Measurements from ENCODE around the gene APP.

The APP gene

GRCh38 chr21:25836396-25836795, 334.2 kb downstream of the APP start:
- Histone ChIP-seq H2AFZ (ENCODE audit: low read length) (no peak overlapping the region), H3K9me2 (ENCODE audit: low read depth, low read length) (no peaks in the 10 kb centered on the region), H3K4me3 (ENCODE audit: low read depth, low read length, poor library complexity, severe bottlenecking) (no peak overlapping the region), H3F3A (ENCODE audit: insufficient read depth, low read length) (no peaks in the 10 kb centered on the region), H3K36me3 (ENCODE audit: insufficient read depth, low read length) (no peaks in the 10 kb centered on the region), H4K20me1 (ENCODE audit: insufficient read depth, low read length) (no peaks in the 10 kb centered on the region), H3K9me3 (ENCODE audit: low read length) (no peaks in the 10 kb centered on the region), H3K4me2 (ENCODE audit: low read length) (no peak overlapping the region), H3K79me2 (ENCODE audit: insufficient read depth, low read length) (no peaks in the 10 kb centered on the region), H3K9ac (ENCODE audit: low read length) (no peak overlapping the region), H3K27ac (ENCODE audit: low read depth, low read length, poor library complexity, severe bottlenecking) (no peak overlapping the region), H3K27me3 (ENCODE audit: insufficient read depth, low read length) (no peaks in the 10 kb centered on the region), H3K4me1 (ENCODE audit: insufficient read depth, low read length, severe bottlenecking) (no peaks in the 10 kb centered on the region)
- TF ChIP-seq EZH2 (IDR thresholded peaks at IDR 0.05; ENCODE audit: borderline replicate concordance, low read length) (no peak), CTCF (IDR thresholded peaks at IDR 0.05; ENCODE audit: low read length) (no peak)

- Histone ChIP-seq H3K9ac (ENCODE audit: low read length) (no peak overlapping the region), H3K4me3 (ENCODE audit: low read depth, low read length, poor library complexity, severe bottlenecking) (no peak overlapping the region), H3K4me1 (ENCODE audit: insufficient read depth, low read length, severe bottlenecking) (no peaks in the 10 kb centered on the region), H2AFZ (ENCODE audit: low read length) (no peak overlapping the region), H3K9me3 (ENCODE audit: low read length) (no peaks in the 10 kb centered on the region), H3K27me3 (ENCODE audit: insufficient read depth, low read length) (no peaks in the 10 kb centered on the region), H3K27ac (ENCODE audit: low read depth, low read length, poor library complexity, severe bottlenecking) (no peak overlapping the region), H3K36me3 (ENCODE audit: insufficient read depth, low read length) (no peaks in the 10 kb centered on the region), H3K9me2 (ENCODE audit: low read depth, low read length) (no peaks in the 10 kb centered on the region), H3F3A (ENCODE audit: insufficient read depth, low read length) (no peaks in the 10 kb centered on the region), H3K4me2 (ENCODE audit: low read length) (no peak overlapping the region), H4K20me1 (ENCODE audit: insufficient read depth, low read length) (no peaks in the 10 kb centered on the region), H3K79me2 (ENCODE audit: insufficient read depth, low read length) (no peaks in the 10 kb centered on the region)
- TF ChIP-seq CTCF (IDR thresholded peaks at IDR 0.05; ENCODE audit: low read length), result no peak
- no peak for TF ChIP-seq EZH2 (IDR thresholded peaks at IDR 0.05; ENCODE audit: borderline replicate concordance, low read length)
These were observed 336.2 kb downstream of the APP start for GRCh38 chr21:25834381-25834780.

- H3K79me2 ChIP-seq (ENCODE audit: insufficient read depth, low read length), result no peaks in the 10 kb centered on the region
- H3F3A ChIP-seq (ENCODE audit: insufficient read depth, low read length), result no peaks in the 10 kb centered on the region
- H2AFZ ChIP-seq (ENCODE audit: low read length), result no peak overlapping the region
These were observed 339.1 kb downstream of the APP start for GRCh38 chr21:25831300-25831960.

More at GRCh38 chr21:25831300-25831960, 339.1 kb downstream of the APP start:
- Histone ChIP-seq H3K9ac (ENCODE audit: low read length) (no peak overlapping the region), H3K4me1 (ENCODE audit: insufficient read depth, low read length, severe bottlenecking) (no peaks in the 10 kb centered on the region), H3K9me2 (ENCODE audit: low read depth, low read length) (no peaks in the 10 kb centered on the region), H3K27ac (ENCODE audit: low read depth, low read length, poor library complexity, severe bottlenecking) (no peak overlapping the region), H3K36me3 (ENCODE audit: insufficient read depth, low read length) (no peaks in the 10 kb centered on the region), H3K9me3 (ENCODE audit: low read length) (no peaks in the 10 kb centered on the region), H3K4me2 (ENCODE audit: low read length) (no peak overlapping the region), H3K27me3 (ENCODE audit: insufficient read depth, low read length) (no peaks in the 10 kb centered on the region), H4K20me1 (ENCODE audit: insufficient read depth, low read length) (no peaks in the 10 kb centered on the region), H3K4me3 (ENCODE audit: low read depth, low read length, poor library complexity, severe bottlenecking) (no peak overlapping the region)
- no peak for TF ChIP-seq EZH2 (IDR thresholded peaks at IDR 0.05; ENCODE audit: borderline replicate concordance, low read length)
